SK-MEL-5 (cell line): Measurements from ENCODE around the gene KCNJ6. TPM values are rescaled to one million over a fixed set of nuclear protein-coding genes. Genes with fewer than 3 reads are reported as not detected.
A peak's percentile ranks its signal among the peaks of the same experiment; 100 is the strongest.
"Not testable (repeated sequence)": the region's sequence is repeated elsewhere in the genome, so short reads cannot be mapped to it uniquely, and the experiment has no call there.

Experiments
- DNase-seq: peaks from one replicate; pipeline ENCODE4 v3.0.0-alpha.2; 2016; ENCODE audit warnings: low read depth, low spot score
- in situ Hi-C: cut with HindIII; loops from 2 replicates; pipeline ENCODE4 v1.10.0; 2016; ENCODE audit warnings: low sequenced_read_pairs, high pct_unique_total_duplicates, low pct_unique_long_range_greater_than_20kb
- total RNA-seq: library from RNA; depleted of rRNA; stranded (reverse); fragments of >200 nt; shearing (Covaris generic); gene quantifications from 2 replicates; pipeline ENCODE4 v1.2.3, GENCODE V29; 2014

The KCNJ6 gene
- total RNA-seq, 1 experiment from 2014 or later: not detected

DNA sequence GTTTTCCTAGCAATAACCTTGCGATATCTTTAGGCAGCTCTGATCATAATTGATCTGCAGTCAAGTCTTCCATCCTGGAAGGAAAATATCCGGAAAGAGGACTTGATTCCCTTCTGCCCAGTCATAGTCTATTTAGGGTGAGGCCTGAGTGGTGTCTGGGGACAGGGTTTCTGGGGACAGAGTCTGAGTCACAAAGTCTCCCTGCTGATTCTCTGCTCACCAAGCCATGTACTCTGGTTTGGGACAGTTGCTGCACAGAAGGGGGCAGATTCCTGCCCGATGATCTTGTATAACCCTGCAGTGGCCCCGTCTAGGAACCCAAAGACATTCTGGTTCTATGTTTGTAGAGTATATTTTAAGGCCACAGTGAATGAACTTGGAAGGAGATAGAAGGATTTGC is 178.8 kb downstream of the KCNJ6 start:
- DNase-seq: no peak
- in situ Hi-C loops: no loop called here

DNA sequence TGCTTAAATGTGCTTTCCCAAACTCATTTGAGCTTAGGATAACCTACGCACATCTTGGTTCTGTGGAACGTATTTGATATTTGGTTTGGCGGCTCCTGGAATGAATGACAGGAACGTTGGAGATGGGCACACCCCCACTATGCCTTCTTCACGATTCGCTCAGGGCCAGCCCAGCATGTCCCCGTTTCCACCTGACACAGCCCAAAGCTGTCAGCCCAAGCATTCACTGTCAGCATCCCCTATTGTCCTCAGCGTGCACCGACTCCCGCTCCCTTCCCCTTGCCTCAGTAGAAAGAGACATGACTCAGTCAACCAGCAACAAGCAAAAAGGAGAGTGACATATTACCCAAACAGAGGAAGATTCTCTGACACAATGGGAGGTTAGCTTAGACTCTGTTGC is 181.4 kb downstream of the KCNJ6 start:
- no peak for DNase-seq
- in situ Hi-C loops: no loop called here

DNA sequence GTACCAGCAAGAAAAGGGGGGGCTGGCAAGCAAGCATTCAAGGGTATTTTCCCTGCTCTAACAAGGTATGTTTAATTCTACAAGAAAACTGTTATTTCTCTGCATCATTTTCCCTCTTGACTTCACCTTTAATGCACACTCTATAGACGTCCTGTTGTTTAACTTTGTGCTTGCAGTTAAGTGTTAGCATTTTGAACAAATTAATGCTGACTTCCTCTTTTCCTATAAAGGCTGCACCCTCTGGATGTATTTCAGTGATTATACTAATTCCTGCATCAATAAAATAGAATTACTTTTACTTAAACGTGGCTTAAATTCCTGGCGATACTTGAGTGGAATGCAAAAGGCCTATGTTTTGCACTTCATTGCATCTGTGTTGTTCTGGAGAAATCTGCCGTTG is 183.3 kb downstream of the KCNJ6 start:
- in situ Hi-C loops: no loop called here

DNA sequence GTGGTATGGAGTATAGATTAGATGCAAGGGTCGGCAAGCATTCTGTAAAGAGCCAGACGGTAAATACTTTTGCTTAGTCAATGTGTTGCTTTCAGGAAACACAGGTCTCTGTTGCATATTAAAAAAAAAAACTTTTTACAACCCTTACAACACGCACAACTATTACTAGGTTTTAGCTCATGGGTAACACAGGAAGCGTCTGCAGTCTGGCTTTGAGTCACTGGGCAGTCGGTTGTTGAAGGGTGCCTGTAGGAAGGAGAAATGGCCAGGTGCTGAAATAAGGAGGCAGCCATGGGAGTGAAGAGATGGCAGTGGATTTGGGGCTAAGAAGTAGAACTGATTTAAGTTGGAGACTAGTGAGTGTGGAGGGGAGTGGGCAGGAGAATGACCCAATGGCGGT is 192.1 kb downstream of the KCNJ6 start:
- in situ Hi-C loops: no loop called here
- DNase-seq: no peak

More for the DNA sequence above, 183.3 kb downstream of the KCNJ6 start:
- no peak for DNase-seq

DNA sequence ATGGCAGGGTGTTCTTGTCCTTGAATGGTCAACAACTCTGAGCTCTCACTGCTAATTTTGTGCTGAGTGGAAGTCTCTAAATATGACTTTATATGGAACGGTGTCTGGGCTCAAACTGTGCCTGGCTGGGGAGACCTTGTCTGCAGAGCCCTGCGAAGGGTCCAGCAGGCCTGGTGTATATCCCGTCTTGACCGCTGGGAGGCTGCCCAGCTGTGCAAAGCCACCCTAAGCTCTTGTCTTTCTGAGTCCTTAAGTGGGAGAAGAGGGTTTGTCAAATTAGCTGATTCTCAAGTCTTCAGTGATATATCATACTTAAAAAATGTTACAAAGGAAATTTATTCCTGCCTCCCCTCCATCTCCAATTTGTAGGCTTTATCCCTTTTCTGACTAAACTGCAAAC is 198.7 kb downstream of the KCNJ6 start:
- in situ Hi-C loops: no loop called here
- DNase-seq: peak; percentile 27

DNA sequence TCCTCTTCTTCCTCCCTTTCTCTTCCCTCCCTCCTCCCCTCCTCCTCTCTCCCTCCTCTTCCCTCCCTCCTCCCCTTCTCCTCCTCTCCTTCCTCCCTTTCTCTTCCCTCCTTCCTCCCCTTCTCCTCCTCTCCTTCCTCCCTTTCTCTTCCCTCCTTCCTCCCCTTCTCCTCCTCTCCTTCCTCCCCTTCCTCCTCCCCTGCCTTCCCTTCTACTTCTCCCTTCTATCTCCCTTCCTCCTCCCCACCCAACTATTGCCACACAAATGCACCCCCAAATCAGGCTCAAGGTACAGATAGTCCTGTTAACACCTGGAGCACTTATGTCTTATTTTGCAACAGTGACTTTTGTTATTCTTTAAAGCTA is 203.7 kb downstream of the KCNJ6 start:
- in situ Hi-C loops, DNase-seq: not testable (repeated sequence)

DNA sequence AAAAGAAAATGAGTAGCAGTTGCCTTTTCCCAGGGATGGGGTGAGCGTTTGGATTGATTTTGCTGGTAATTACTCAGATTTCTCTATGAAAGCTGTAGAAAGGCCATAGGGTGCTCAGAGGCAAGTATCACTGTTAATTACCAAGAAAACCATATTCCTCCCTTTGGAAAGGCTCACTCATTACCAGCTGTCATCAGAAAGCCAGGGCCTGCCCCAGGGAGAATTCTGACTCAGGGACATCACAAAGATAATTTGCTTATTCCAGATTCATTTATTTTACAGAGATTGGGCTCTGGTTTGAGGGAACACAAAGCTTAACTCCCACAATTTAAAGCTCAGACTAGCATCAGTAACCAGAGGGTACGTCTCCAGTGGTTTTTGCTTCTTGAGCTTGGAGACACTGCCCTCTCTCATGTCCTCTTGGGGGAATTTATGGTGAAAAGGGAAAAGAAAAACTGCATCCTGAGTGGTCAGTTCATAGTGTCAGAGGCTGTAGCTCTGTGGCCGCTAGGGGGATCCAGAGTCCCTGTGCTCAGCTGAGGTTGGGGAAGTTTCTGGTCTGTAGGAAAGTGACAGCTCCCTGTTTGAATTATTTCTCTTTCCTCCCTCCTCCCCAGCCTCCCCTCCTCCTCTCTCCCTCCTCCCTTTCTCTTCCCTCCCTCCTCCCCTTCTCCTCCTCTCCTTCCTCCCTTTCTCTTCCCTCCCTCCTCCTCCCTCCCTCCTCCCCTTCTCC is 204.3 kb downstream of the KCNJ6 start:
- peak; percentile 83 for DNase-seq
- in situ Hi-C loops: no loop called here

DNA sequence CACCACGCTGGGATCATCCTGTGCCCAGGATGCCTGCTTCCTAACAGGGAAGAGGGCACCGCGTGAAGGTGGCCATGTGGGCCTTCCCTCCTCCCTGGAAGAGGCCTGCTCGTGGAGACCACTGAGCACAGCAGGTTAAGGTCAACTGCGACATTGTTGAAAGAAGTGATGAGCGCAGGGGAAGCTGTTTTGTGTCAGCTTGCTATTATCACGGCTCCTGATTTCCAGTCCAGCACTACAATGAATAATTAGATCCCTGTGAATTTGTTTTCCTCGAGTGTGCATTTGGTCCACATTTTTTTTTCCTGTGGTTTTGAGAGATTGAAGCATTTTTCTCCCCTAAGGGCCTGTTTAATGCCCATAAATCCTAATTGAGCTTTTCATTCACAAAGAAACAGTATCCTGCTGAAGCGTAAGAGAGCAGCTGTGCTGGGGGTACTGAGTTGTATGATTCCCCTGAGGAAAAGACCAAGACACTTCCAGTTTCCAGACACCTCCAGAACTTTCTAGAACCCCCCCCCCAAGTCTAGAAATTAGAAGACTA is 204.9 kb downstream of the KCNJ6 start:
- DNase-seq: no peak
- in situ Hi-C loops: no loop called here

DNA sequence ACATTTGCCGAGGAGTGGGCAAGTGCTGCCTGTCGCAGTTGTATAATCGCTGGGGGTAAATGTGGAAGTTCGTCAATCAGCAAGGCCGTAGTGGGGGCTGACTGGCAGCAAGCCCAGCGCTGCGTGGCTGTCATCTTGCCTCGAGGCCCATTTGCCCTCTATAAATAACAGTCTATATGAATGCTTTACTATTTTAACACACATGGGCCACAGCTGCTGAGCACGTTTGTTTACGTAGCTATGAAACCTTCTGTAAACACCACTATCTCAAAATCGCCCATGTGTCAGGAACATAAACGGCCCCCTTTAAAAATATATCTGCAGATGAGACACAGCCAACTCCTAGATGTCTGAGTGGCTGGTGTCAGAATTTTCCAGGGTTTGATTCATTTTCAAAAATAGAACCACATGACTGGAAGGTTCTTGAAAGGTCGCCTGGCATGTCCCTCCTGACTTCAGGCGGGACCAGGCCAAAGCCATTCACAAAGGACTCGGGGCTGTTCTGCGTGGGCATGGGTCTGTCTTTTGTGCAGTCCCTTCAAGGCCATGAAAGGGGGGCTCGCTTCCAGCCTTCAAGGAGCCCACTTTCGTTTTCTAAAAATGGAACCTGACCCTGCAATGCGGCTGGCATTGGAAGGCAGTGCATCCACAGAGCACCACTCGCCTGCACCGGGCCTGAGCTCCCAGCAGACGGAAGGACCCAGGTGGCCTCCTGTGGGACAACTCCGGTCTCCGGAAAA is 205.5 kb downstream of the KCNJ6 start:
- DNase-seq: peak; percentile 35
- in situ Hi-C loops: no loop called here

DNA sequence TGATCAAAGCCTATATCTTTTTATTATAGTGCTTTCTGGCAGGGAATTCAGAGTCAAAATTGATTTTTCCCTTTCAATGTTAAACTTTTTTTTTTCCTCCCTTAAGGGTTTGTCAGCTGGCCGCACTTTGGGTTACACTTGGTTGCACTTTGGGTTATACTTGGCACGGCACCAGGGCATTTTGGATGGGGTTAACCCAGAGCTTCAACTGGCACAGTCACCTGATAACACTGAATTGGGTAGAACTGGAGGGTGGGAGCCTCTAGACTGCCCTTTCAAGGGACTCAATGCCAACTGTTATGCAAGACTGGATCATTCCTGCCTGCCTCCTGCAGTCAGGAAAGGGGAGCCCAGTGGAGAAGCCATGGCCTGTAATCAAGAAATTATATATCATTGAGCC is 211.5 kb downstream of the KCNJ6 start:
- in situ Hi-C loops: no loop called here
- no peak for DNase-seq

DNA sequence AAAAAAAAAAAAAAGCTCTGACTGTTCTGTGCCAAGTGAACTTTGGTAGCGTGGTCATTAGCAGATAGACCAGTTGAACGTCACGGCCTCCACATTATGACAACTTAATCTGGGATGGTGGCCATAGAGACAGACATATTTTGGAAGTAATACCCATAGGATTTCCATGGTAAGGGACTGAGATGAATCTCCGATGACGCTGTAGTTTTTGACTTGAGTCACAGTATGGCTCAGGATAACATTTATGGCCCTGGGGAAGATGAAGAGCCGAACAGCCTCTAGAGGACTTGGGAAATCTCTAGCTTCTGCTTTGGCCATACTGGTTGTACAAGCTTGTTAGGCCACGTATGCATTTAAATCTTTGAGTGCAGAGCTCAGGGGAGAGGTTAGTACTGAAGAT is 214.0 kb downstream of the KCNJ6 start:
- in situ Hi-C loops: no loop called here
- no peak for DNase-seq

DNA sequence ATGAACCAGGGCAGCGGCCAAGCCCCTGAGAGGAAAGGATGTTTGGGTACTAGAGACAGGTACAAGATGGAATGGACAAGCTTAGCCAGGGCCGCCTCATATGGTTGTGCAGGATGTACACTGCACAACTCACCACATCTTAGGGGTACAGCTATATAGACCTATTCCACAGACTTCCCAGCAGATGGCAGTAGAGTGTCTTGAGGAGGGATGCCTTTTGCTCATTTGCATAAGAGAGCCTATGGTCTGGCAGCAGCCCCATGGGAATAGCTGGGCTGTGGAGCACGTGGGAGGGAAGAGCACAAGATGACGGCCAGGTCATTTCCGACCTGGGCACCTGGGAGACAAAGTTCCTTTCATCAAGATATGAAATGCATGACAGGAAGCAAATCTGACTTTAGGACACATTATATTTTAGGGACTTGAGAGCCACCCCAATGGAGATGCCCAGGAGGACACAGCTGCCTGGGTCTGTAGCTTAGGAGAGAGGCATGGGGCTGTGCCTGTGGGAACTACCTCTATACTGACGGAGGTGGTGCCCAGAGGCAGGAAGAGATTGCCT is 215.5 kb downstream of the KCNJ6 start:
- peak; percentile 90 for DNase-seq

DNA sequence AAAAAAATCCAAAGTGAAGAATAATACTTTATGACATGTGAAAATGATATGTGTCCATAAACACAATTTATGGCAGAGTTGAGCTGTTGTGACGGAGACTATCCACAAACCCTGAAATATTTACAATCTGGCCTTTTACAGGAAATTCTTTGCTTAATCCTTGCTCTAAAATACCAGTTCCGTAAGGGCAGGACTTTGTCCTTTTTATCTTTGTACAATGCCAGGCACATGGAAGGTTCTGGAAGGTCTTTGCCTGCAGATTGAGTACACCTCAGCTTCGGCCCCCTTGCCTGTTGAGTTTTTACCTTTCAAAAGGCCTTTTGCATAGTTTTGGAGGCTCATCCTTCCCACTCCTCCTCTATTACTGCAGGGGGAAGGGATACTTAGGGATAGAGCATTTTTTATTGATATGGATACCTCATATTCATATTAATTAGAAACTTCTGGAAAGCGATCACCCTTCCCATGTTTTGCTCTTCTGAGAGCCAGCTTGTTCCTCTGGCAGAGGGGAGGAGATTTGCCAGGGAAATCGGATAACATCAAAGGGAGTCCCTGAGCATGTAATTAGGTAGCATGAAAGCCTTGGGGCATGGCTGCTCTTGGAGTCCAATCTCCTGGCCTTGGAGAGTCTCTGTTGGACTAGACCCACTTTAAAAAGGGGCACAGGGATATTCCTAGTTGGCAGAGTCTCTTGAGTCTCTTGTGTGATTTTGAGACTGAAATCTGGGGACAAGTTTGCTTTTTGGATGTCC is 217.1 kb downstream of the KCNJ6 start:
- no peak for DNase-seq
- in situ Hi-C loops: no loop called here

More for the DNA sequence above, 215.5 kb downstream of the KCNJ6 start:
- in situ Hi-C loops: no loop called here

DNA sequence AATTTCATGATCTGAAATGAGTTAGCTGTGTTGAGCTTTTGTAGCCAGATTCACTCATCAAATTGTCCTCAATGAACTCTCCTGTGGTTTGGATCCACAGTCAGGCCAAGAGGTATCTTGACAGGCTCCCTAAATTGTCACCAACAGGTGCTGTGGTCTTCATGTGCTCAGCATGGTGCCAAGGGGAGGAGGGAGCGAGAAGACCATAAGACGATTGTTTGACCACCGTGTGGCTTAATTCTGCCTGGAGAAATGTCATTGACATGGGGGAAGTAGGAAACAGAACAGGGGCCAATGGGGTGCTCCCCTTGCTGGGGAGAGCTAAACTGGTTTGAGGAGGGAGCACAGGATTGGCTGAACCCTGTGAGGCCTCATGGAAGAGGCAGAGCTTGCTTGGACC is 219.3 kb downstream of the KCNJ6 start:
- no peak for DNase-seq
- in situ Hi-C loops: no loop called here

DNA sequence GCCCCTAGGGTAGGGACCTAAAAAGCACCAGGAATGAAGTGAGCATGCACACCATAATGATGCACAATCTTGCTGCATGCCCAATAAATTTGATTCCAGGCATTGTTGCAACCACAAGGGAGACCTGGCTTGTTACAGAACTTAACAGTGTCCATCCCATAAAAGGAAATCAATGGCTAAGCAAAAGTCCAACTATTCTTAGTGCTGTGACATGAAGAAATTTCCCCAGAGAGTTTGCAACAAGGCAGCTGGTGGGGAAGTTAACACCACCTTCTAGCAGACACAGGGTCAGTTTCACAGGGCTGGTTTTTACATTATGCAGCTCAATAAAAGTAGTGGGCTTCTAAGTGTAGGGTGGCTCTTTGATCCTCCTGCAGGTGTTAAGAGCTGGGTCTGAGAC is 221.1 kb downstream of the KCNJ6 start:
- DNase-seq: no peak
- in situ Hi-C loops: no loop called here

DNA sequence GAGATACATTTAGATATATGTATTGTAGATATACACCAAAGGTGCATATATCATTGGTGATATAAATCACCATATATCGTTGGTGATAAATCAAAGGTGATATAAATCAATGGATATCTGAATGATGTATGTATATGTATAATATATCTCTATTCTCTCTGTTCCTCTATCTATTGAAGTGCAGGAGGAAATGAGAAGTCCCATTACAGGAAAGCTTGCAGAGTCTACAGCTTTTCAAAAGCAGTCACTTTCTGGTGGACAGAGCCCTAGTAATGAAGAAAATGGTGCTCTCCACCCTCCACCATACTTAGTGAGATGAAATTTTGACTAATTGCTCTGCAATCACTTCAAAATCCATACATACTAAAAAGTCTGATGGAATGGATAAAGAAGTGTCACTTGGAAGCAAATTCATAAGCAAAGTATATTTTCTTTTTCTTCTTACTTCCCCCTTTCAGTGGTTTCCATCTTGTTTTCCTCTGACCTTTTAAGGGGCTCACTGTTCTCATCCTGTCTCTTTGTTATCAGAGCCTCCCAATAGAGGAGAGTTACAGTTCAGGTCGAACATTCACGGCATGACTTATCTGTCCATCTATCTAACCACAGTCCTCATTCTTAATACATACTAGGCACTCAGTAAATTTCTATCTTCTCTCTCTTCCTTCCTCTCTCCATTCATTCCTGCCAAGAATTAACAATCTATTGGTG is 227.2 kb downstream of the KCNJ6 start:
- DNase-seq: no peak
- in situ Hi-C loops: no loop called here

DNA sequence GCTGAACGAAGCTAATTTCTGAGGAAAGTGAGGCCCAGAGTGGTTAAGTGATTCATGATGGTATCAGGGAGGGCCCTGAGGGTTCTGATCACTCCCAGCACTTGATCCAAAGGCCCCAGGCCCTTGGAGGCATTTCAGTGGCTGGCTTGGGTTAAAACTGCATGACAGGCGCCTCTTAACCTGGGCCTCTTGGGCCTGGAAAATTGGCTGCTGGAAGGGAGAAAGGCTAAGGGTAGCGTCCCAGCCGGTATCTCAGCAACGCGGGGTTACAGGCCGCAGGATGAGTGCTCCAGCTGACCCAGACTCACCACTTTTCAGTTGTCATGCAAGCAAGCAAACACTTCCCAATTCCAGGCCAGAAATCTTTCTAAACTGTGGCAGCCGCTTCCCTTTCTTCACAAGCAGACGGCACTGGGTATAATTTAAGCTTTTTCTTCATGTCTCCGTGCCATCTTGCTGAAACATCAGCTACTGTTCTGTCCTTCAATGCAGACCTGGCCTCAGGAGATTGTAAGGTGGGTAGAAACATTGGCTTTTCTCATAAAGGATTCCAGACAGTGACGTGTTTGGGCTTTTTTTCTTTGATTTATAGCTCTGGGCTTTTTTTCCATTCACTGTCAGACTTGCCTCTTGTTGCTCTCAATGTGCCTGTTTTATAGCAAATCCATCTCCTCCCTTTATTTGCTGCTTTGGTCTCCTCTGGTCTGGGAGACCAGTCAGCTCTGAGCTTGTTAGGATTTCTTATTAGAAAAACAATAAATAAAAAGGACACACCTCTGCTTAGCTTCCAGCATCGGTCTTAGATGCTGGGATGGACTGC is 229.1 kb downstream of the KCNJ6 start:
- no peak for DNase-seq

More for the DNA sequence above, 229.1 kb downstream of the KCNJ6 start:
- in situ Hi-C loops: no loop called here
